Measurements from ENCODE around the gene LMF1. TPM values are rescaled to one million over a fixed set of nuclear protein-coding genes. Genes with fewer than 3 reads are reported as not detected.

LMF1 gene
- total and polyA plus RNA-seq, 8 donors: 7.6 to 121 (median 15.8) TPM

DNA sequence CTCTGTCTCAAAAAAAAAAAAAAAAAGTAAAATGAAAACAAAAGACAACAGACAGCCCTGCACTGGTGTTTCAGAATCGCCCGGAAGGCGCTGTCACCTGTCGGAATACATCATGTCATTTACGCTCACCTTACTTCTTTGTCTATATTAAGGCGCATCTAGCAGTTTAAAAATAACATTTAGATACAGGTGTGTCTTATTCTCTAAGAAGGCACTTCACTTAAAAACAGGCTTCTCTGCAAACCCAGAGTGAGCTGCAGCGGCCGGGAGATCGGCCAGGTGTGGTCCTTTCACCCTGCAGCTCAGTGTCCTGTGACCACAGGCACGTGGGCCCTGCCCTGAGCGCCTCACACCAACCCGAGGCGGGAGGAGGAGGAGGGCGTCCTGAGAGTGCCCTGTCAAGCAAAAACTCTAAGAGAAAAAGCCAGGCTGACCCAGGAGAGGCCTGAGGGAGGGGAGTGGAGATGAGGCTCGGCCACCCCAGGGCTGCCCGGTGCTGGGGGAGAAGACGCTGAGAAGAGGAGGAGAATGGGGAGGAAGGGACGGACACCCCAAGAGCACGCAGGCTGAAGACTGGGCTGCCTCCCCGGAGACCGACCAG lies 3.3 kb upstream of the LMF1 start:
- no peak for TF ChIP-seq POLR2A (IDR thresholded peaks at IDR 0.05)
- no peak for TF ChIP-seq EP300 (IDR thresholded peaks at IDR 0.05)
- TF ChIP-seq, protein P1, sequence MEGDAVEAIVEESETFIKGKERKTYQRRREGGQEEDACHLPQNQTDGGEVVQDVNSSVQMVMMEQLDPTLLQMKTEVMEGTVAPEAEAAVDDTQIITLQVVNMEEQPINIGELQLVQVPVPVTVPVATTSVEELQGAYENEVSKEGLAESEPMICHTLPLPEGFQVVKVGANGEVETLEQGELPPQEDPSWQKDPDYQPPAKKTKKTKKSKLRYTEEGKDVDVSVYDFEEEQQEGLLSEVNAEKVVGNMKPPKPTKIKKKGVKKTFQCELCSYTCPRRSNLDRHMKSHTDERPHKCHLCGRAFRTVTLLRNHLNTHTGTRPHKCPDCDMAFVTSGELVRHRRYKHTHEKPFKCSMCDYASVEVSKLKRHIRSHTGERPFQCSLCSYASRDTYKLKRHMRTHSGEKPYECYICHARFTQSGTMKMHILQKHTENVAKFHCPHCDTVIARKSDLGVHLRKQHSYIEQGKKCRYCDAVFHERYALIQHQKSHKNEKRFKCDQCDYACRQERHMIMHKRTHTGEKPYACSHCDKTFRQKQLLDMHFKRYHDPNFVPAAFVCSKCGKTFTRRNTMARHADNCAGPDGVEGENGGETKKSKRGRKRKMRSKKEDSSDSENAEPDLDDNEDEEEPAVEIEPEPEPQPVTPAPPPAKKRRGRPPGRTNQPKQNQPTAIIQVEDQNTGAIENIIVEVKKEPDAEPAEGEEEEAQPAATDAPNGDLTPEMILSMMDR (IDR thresholded peaks at IDR 0.05): no peak
- no peak for TF ChIP-seq POLR2AphosphoS5 (IDR thresholded peaks at IDR 0.05)
- peaks cover 12 to 34% (median 26%) of the 10 kb centered on the region in 4 donors for H3K4me1 ChIP-seq
- DNase-seq: no peak
- no peaks in the 10 kb centered on the region for H3K9me3 ChIP-seq
- no peaks in the 10 kb centered on the region for H3K36me3 ChIP-seq
- no peak overlapping the region for H3K27ac ChIP-seq
- peaks cover 0 to 16% (median under 1%) of the 10 kb centered on the region in 3 donors for H3K27me3 ChIP-seq
- 63 to 71% (median 70%) methylated on average over 17 to 21 of the region's 21 CpGs for WGBS, 5 donors
- no peak overlapping the region for H3K4me3 ChIP-seq
- intact Hi-C loops (cut with DNase I; ENCODE audit: low total_unique reads): no loop called here

DNA sequence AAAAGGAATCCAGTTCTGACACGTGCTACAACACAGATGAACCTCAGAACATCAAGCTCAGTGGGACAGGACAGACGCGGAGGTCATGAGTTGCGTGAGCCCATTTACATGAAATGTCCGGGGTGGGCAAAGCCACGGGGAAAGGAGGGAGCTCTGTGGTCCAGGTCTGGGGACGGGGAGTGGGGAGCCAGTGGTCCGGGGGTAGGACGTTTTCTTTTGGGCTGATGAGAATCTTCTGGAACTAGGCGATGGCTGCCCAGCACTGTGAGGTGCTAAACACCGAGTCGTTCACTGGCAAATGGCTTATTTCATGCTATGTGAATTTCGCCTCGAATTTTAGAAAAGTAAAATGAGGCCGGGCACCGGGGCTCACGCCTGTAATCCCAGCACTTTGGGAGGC lies 2.6 kb upstream of the LMF1 start:
- Histone ChIP-seq H3K36me3 (peaks cover 0 to 3% (median under 1%) of the 10 kb centered on the region in 4 donors), H3K4me1 (peaks cover 13 to 40% (median 29%) of the 10 kb centered on the region in 4 donors), H3K27ac (no peak overlapping the region), H3K27me3 (peaks cover 0 to 9% (median 0%) of the 10 kb centered on the region in 3 donors), H3K4me3 (no peak overlapping the region), H3K9me3 (no peaks in the 10 kb centered on the region)
- 86 to 94% (median 90%) methylated on average over 17 of the region's 17 CpGs for WGBS, 5 donors
- TF ChIP-seq, protein P1 (IDR thresholded peaks at IDR 0.05): no peak
- no peak for TF ChIP-seq POLR2A (IDR thresholded peaks at IDR 0.05)
- no peak for TF ChIP-seq EP300 (IDR thresholded peaks at IDR 0.05)
- no peak for TF ChIP-seq POLR2AphosphoS5 (IDR thresholded peaks at IDR 0.05)
- DNase-seq: no peak
- intact Hi-C loops (cut with DNase I; ENCODE audit: low total_unique reads): no loop called here

DNA sequence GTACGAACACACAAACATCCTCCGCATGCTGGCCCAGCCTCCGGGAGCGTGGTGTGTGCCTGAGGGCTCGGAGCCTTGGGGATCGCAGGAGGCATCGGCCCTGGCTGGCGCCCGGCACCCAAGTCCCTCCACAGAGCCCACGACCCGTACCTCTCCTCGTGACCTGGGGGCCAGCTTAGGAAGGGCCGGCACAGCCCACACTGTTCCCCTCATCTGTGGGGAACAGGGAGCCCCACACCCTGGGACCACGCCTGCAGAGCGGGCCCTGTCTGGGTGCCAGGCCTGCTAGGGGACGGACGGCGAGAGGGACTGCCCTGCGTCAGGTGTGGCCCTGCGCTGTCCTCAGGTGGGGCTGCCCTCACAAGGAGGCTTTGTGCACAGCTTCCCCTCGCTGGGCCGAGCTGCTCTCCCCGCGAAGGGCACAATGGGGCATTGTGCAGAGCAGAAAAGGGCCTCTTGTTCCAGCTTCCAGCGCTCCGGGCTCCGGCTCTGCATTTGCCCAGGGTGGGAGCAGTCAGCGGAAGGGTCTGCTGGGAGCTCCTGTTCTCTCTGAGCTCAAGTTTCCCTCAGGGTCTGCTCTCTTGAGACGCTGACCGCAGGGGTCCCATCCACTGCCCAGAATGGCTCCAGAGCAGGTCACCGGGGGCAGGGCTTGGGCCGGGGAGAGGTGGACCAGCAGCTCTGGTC lies 1.7 kb upstream of the LMF1 start:
- no peaks in the 10 kb centered on the region for H3K9me3 ChIP-seq
- peaks cover 0 to 4% (median 0%) of the 10 kb centered on the region in 3 donors for H3K27me3 ChIP-seq
- 60 to 81% (median 66%) methylated on average over 20 to 32 of the region's 32 CpGs for WGBS, 5 donors
- intact Hi-C loops (cut with DNase I; ENCODE audit: low total_unique reads): no loop called here
- peaks cover 0 to 11% (median 7%) of the 10 kb centered on the region in 4 donors for H3K36me3 ChIP-seq
- DNase-seq: peak; percentile 42 to 80
- no peak overlapping the region for H3K4me3 ChIP-seq
- peaks cover 13 to 40% (median 30%) of the 10 kb centered on the region in 4 donors for H3K4me1 ChIP-seq
- TF ChIP-seq EP300 (IDR thresholded peaks at IDR 0.05) (no peak), POLR2A (IDR thresholded peaks at IDR 0.05) (no peak), POLR2AphosphoS5 (IDR thresholded peaks at IDR 0.05) (no peak)
- TF ChIP-seq, protein P1 (IDR thresholded peaks at IDR 0.05): no peak
- H3K27ac ChIP-seq: no peak overlapping the region

DNA sequence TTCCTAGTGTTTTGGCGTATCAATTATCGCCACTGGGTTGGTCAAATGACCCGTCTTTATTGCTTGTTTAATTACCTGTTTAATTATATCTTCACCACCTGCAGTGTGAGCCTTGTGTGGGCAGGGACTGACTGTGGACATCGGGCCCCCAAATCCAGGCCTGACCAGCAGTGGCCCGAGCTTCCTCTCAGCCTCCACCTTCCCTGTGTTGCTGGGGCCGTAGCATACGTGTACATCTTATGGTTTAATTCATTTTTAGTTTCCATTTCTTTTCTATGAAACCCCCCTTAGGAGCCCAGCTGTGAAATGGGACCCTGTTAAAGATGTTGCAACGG lies 1.2 kb upstream of the LMF1 start:
- Histone ChIP-seq H3K36me3 (peaks cover 0 to 16% (median 12%) of the 10 kb centered on the region in 4 donors), H3K27ac (no peak overlapping the region), H3K9me3 (no peaks in the 10 kb centered on the region), H3K27me3 (no peaks in the 10 kb centered on the region), H3K4me3 (no peak overlapping the region), H3K4me1 (peaks cover 13 to 35% (median 27%) of the 10 kb centered on the region in 4 donors)
- 81 to 92% (median 88%) methylated on average over 8 of the region's 8 CpGs for WGBS, 5 donors
- no peak for DNase-seq
- intact Hi-C loops (cut with DNase I; ENCODE audit: low total_unique reads): no loop called here
- TF ChIP-seq POLR2A (IDR thresholded peaks at IDR 0.05) (no peak), EP300 (IDR thresholded peaks at IDR 0.05) (no peak)
- TF ChIP-seq, protein P1 (IDR thresholded peaks at IDR 0.05): no peak
